NT2/D1 (cell line): ENCODE data around the gene NLE1.

Experiments
- DNase-seq: peaks from one replicate; pipeline ENCODE4 v3.0.0-alpha.2; 2011; ENCODE audit warnings: low read depth, low spot score
- H3K27me3 ChIP-seq: 2 replicates; pipeline ENCODE4 v1.6.0; 2011; ENCODE audit warnings: mild to moderate bottlenecking; ENCODE audit not compliant: insufficient read length, insufficient read depth
- H3K36me3 ChIP-seq: 2 replicates; pipeline ENCODE4 v1.6.1; 2011; ENCODE audit warnings: mild to moderate bottlenecking, low read length, mixed read lengths; ENCODE audit not compliant: insufficient read depth, insufficient read length
- H3K4me1 ChIP-seq: 2 replicates; pipeline ENCODE4 v1.5.1; 2011; ENCODE audit not compliant: insufficient read depth, insufficient read length
- H3K4me3 ChIP-seq: 2 replicates; pipeline ENCODE4 v1.5.1; 2011; ENCODE audit warnings: low read depth; ENCODE audit not compliant: insufficient read length
- H3K9ac ChIP-seq: 2 replicates; pipeline ENCODE4 v1.6.0; 2011; ENCODE audit warnings: low read depth; ENCODE audit not compliant: insufficient read length
- H3K9me3 ChIP-seq: 2 replicates; pipeline ENCODE4 v1.5.1; 2011; ENCODE audit warnings: mild to moderate bottlenecking, low read length; ENCODE audit not compliant: insufficient read depth
- SUZ12 ChIP-seq: IDR thresholded peaks from 2 replicates; pipeline ENCODE4 v1.6.1; 2011; ENCODE audit not compliant: insufficient read length, insufficient read depth; ENCODE audit errors: extremely low read depth
- YY1 ChIP-seq: IDR thresholded peaks from 2 replicates; pipeline ENCODE4 v1.6.1; 2011; ENCODE audit not compliant: insufficient read length, insufficient read depth
- ZNF274 ChIP-seq: IDR thresholded peaks from 2 replicates; pipeline ENCODE4 v1.6.1; 2011; ENCODE audit warnings: mild to moderate bottlenecking, low read depth, low read length

NLE1 gene

DNA sequence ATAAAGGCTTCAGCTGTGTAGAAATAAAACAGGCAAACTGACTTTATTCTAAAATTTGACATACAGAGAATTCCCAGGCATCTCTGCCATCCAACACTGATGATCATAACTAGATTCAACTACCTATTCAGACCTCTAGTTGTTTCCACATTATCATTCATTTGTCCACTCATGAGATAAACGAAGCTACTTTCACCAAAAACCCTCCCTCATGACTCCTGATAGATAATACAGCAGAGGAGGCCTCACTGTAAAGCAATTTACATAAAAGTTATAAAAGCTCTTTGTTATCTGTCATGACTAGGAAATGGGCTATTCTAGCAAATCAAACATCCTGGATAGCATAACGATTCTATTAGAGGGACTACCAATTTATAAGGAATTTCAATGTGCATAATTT, 59.0 kb downstream of the NLE1 start:
- no peaks in the 10 kb centered on the region for H3K36me3 ChIP-seq
- no peaks in the 10 kb centered on the region for H3K27me3 ChIP-seq
- no peak for DNase-seq
- H3K9ac ChIP-seq = no peak overlapping the region
- H3K9me3 ChIP-seq = no peaks in the 10 kb centered on the region
- H3K4me3 ChIP-seq = no peak overlapping the region
- no peaks in the 10 kb centered on the region for H3K4me1 ChIP-seq
- TF ChIP-seq SUZ12 = no peak
- TF ChIP-seq YY1 = no peak
- TF ChIP-seq ZNF274 = no peak

DNA sequence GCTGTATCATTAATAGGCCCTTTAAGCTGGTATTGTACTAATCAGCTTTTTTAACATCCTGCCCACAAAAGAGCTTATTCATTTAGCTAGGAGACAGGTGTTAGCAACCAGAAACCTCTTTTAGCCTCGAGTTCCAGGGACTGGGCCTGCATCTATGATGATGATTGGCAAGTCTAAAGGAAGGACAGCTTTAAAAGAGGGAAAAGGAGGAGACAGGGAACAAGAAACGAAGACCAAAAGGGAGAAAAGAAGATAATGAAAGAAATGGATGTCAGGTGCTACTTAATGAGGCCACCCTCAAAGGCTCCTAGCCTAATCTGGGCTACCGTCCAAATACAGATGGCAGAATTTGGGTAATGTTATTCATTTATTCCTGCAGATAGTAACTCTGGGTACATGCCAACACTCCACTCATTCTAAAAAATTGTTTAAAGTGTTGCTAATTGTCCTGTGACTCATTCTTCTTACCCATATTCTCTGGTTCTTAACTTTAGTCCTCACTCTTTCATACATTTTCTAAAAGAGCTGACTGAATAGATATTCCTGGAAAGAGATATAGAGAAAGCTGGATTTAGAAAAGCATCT, 59.9 kb downstream of the NLE1 start:
- no peaks in the 10 kb centered on the region for H3K4me1 ChIP-seq
- TF ChIP-seq SUZ12 (no peak), ZNF274 (no peak), YY1 (no peak)
- no peak for DNase-seq
- H3K9ac ChIP-seq = no peak overlapping the region
- no peaks in the 10 kb centered on the region for H3K9me3 ChIP-seq
- H3K36me3 ChIP-seq = no peaks in the 10 kb centered on the region
- no peaks in the 10 kb centered on the region for H3K27me3 ChIP-seq
- no peak overlapping the region for H3K4me3 ChIP-seq

DNA sequence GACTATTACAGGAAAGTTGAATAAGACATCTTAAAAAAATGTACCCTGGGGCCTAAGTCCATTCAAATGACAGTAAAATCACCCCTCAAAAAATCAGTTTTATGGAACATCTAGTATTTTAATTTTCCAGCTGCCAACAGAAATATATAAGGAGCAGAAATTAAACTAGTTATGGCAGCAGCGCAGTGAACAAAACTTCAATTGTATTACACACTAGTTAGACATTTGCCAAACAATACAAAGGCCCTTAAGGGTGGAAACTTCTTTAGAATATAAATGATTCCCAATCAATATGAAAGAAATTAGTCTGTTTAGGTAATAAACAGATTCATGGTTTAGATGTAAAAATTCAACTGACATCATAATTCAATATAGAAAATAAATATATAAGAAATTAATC, 60.5 kb downstream of the NLE1 start:
- no peaks in the 10 kb centered on the region for H3K9me3 ChIP-seq
- no peaks in the 10 kb centered on the region for H3K27me3 ChIP-seq
- H3K4me3 ChIP-seq = no peak overlapping the region
- H3K36me3 ChIP-seq = no peaks in the 10 kb centered on the region
- DNase-seq = no peak
- no peak overlapping the region for H3K9ac ChIP-seq
- no peak for TF ChIP-seq YY1
- TF ChIP-seq ZNF274 = no peak
- no peak for TF ChIP-seq SUZ12
- no peaks in the 10 kb centered on the region for H3K4me1 ChIP-seq

DNA sequence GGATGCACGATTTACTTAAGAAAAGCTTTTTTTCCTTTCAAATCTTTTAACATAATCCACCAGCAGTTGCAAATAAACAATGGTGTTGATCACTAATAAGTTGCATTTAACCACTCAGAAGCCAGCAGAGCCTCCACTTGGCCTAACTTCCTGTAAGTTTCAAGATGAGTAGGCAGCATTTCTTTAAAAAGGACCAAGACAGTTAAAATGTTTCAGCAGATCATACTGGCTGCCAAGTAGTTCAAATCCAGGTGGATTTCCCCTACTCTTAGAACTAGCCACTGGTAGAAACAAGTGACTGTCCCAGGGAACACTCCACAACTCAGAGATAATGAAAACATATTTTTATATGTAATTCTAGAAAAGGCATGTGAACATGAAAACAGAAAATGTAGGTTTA, 61.6 kb downstream of the NLE1 start:
- no peaks in the 10 kb centered on the region for H3K4me1 ChIP-seq
- no peaks in the 10 kb centered on the region for H3K36me3 ChIP-seq
- no peak for DNase-seq
- no peak for TF ChIP-seq SUZ12
- no peak for TF ChIP-seq YY1
- no peak for TF ChIP-seq ZNF274
- H3K27me3 ChIP-seq = no peaks in the 10 kb centered on the region
- H3K9ac ChIP-seq = no peak overlapping the region
- no peaks in the 10 kb centered on the region for H3K9me3 ChIP-seq
- no peak overlapping the region for H3K4me3 ChIP-seq

DNA sequence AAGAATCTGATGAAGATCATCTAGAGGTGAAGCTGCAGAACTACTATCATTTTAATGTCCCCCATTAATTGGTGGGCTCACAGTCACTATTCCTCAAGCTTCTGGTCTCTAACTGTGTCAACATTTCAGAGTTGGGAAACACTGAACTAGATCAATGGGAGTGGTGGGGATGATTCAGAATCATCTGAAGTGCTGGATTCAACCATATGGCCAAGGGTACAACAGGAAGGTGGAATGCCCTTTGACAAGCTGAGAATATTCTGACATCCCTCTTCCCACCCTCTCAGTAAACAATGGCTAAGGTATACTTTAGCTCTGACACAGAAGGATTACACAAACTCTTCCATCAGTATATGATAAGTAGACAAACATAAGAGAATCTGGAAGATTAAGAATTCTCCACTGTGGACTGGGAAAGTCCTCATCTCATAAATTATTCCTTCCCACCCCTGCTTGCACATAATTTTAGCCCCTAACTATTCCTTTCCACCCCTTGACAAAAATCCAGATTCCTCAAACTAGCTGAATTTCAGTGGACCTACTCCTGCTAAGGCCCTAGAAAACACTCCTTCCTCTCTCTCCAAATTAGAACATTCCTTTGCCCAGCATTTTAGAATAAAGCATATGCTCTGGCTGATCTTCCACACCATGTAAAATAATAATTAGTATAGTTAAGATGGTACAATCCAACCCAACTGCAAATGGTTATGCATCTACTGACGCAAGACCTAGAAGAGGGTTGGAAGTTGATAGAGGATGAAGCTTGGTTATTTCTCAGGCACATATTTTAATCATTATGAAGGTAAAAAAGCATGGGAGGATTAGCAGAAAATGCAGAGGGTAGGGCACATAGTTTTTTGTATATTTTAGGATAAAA, 62.3 kb downstream of the NLE1 start:
- DNase-seq = no peak
- Histone ChIP-seq H3K9ac (no peak overlapping the region), H3K36me3 (no peaks in the 10 kb centered on the region), H3K9me3 (no peaks in the 10 kb centered on the region), H3K27me3 (no peaks in the 10 kb centered on the region), H3K4me3 (no peak overlapping the region), H3K4me1 (no peaks in the 10 kb centered on the region)
- TF ChIP-seq ZNF274 (no peak), YY1 (no peak), SUZ12 (no peak)
